GM21381 (cell line): ENCODE results near the gene UNC13B.
"Not testable (repeated sequence)": the region's sequence is repeated elsewhere in the genome, so short reads cannot be mapped to it uniquely, and the experiment has no call there.

ENCODE experiments used
- ATAC-seq: cut with Tn5 transposase; IDR thresholded peaks from one replicate; pipeline ENCODE4 v1.9.1; 2021; ENCODE audit warnings: mild to moderate bottlenecking, moderate library complexity; ENCODE audit not compliant: unreplicated experiment

UNC13B gene

GRCh38 chr9:35162605-35163315 is 951 bp downstream of the UNC13B start:
- ATAC-seq = no peak

- ATAC-seq = no peak
Observed at GRCh38 chr9:35163413-35163812, 1.6 kb downstream of the UNC13B start.

- no peak for ATAC-seq
Observed at GRCh38 chr9:35164711-35165110, 2.9 kb downstream of the UNC13B start.

- not testable (repeated sequence) for ATAC-seq
Observed at GRCh38 chr9:35167429-35167828, 5.6 kb downstream of the UNC13B start.

- no peak for ATAC-seq
Observed at GRCh38 chr9:35168963-35169362, 7.2 kb downstream of the UNC13B start.

- ATAC-seq = no peak
Observed at GRCh38 chr9:35172878-35173277, 11.1 kb downstream of the UNC13B start.

- ATAC-seq = no peak
Observed at GRCh38 chr9:35177520-35177919, 15.7 kb downstream of the UNC13B start.

GRCh38 chr9:35179347-35180280 is 17.8 kb downstream of the UNC13B start:
- ATAC-seq = no peak

- ATAC-seq = no peak
Observed at GRCh38 chr9:35180801-35181200, 19.0 kb downstream of the UNC13B start.

GRCh38 chr9:35182401-35182800 is 20.6 kb downstream of the UNC13B start:
- not testable (repeated sequence) for ATAC-seq

- ATAC-seq = not testable (repeated sequence)
Observed at GRCh38 chr9:35182996-35183754, 21.4 kb downstream of the UNC13B start.

GRCh38 chr9:35183755-35184480 is 22.1 kb downstream of the UNC13B start:
- ATAC-seq = not testable (repeated sequence)

GRCh38 chr9:35186524-35186923 is 24.7 kb downstream of the UNC13B start:
- ATAC-seq = no peak

GRCh38 chr9:35190203-35190602 is 28.4 kb downstream of the UNC13B start:
- no peak for ATAC-seq

GRCh38 chr9:35191105-35191504 is 29.3 kb downstream of the UNC13B start:
- no peak for ATAC-seq

GRCh38 chr9:35193762-35194161 is 32.0 kb downstream of the UNC13B start:
- no peak for ATAC-seq

GRCh38 chr9:35195683-35196082 is 33.9 kb downstream of the UNC13B start:
- ATAC-seq = no peak

GRCh38 chr9:35198191-35198590 is 36.4 kb downstream of the UNC13B start:
- no peak for ATAC-seq

GRCh38 chr9:35203528-35203927 is 41.7 kb downstream of the UNC13B start:
- no peak for ATAC-seq

- no peak for ATAC-seq
Observed at GRCh38 chr9:35205340-35205739, 43.5 kb downstream of the UNC13B start.

GRCh38 chr9:35211854-35212253 is 50.0 kb downstream of the UNC13B start:
- no peak for ATAC-seq
